ENCODE measurements around the gene ZFC3H1.

ZFC3H1 gene

GRCh38 chr12:71605039-71605438 lies 58.6 kb downstream of the ZFC3H1 start:
- Histone ChIP-seq H3K4me3 (ENCODE audit: insufficient read depth, low read depth, low read length, poor library complexity, severe bottlenecking) (no peak overlapping the region), H3K9me3 (ENCODE audit: control insufficient read depth, low read length) (no peaks in the 10 kb centered on the region), H3K27ac (ENCODE audit: insufficient read depth, low read length, poor library complexity, severe bottlenecking) (no peak overlapping the region), H3K4me1 (ENCODE audit: control insufficient read depth, insufficient read depth, low read length, poor library complexity, severe bottlenecking) (no peaks in the 10 kb centered on the region), H3K27me3 (replicated peaks; ENCODE audit: control insufficient read depth, insufficient read depth, low read length, poor library complexity, severe bottlenecking) (no peaks in the 10 kb centered on the region), H3K36me3 (ENCODE audit: control insufficient read depth, insufficient read depth, low read length) (peaks cover 29% of the 10 kb centered on the region)
- no peak for DNase-seq

- Histone ChIP-seq H3K27ac (ENCODE audit: insufficient read depth, low read length, poor library complexity, severe bottlenecking) (no peak overlapping the region), H3K36me3 (ENCODE audit: control insufficient read depth, insufficient read depth, low read length) (peaks cover 15% of the 10 kb centered on the region), H3K27me3 (replicated peaks; ENCODE audit: control insufficient read depth, insufficient read depth, low read length, poor library complexity, severe bottlenecking) (no peaks in the 10 kb centered on the region), H3K4me3 (ENCODE audit: insufficient read depth, low read depth, low read length, poor library complexity, severe bottlenecking) (no peak overlapping the region), H3K9me3 (ENCODE audit: control insufficient read depth, low read length) (no peaks in the 10 kb centered on the region), H3K4me1 (ENCODE audit: control insufficient read depth, insufficient read depth, low read length, poor library complexity, severe bottlenecking) (no peaks in the 10 kb centered on the region)
- DNase-seq: no peak
Measured at GRCh38 chr12:71602761-71603577, 60.7 kb downstream of the ZFC3H1 start.

GRCh38 chr12:71601546-71601945 lies 62.1 kb downstream of the ZFC3H1 start:
- Histone ChIP-seq H3K4me1 (ENCODE audit: control insufficient read depth, insufficient read depth, low read length, poor library complexity, severe bottlenecking) (no peaks in the 10 kb centered on the region), H3K9me3 (ENCODE audit: control insufficient read depth, low read length) (no peaks in the 10 kb centered on the region), H3K27ac (ENCODE audit: insufficient read depth, low read length, poor library complexity, severe bottlenecking) (no peak overlapping the region), H3K36me3 (ENCODE audit: control insufficient read depth, insufficient read depth, low read length) (peaks cover 4% of the 10 kb centered on the region), H3K4me3 (ENCODE audit: insufficient read depth, low read depth, low read length, poor library complexity, severe bottlenecking) (no peak overlapping the region), H3K27me3 (replicated peaks; ENCODE audit: control insufficient read depth, insufficient read depth, low read length, poor library complexity, severe bottlenecking) (no peaks in the 10 kb centered on the region)
- no peak for DNase-seq

GRCh38 chr12:71599210-71599609 lies 64.4 kb downstream of the ZFC3H1 start:
- Histone ChIP-seq H3K4me3 (ENCODE audit: insufficient read depth, low read depth, low read length, poor library complexity, severe bottlenecking) (no peak overlapping the region), H3K4me1 (ENCODE audit: control insufficient read depth, insufficient read depth, low read length, poor library complexity, severe bottlenecking) (no peaks in the 10 kb centered on the region), H3K9me3 (ENCODE audit: control insufficient read depth, low read length) (no peaks in the 10 kb centered on the region), H3K27ac (ENCODE audit: insufficient read depth, low read length, poor library complexity, severe bottlenecking) (no peak overlapping the region), H3K27me3 (replicated peaks; ENCODE audit: control insufficient read depth, insufficient read depth, low read length, poor library complexity, severe bottlenecking) (no peaks in the 10 kb centered on the region), H3K36me3 (ENCODE audit: control insufficient read depth, insufficient read depth, low read length) (no peaks in the 10 kb centered on the region)
- no peak for DNase-seq

GRCh38 chr12:71594214-71594948 lies 69.3 kb downstream of the ZFC3H1 start:
- Histone ChIP-seq H3K27me3 (replicated peaks; ENCODE audit: control insufficient read depth, insufficient read depth, low read length, poor library complexity, severe bottlenecking) (no peaks in the 10 kb centered on the region), H3K9me3 (ENCODE audit: control insufficient read depth, low read length) (no peaks in the 10 kb centered on the region), H3K4me3 (ENCODE audit: insufficient read depth, low read depth, low read length, poor library complexity, severe bottlenecking) (no peak overlapping the region), H3K4me1 (ENCODE audit: control insufficient read depth, insufficient read depth, low read length, poor library complexity, severe bottlenecking) (no peaks in the 10 kb centered on the region), H3K36me3 (ENCODE audit: control insufficient read depth, insufficient read depth, low read length) (no peaks in the 10 kb centered on the region), H3K27ac (ENCODE audit: insufficient read depth, low read length, poor library complexity, severe bottlenecking) (no peak overlapping the region)
- no peak for DNase-seq

- Histone ChIP-seq H3K27ac (ENCODE audit: insufficient read depth, low read length, poor library complexity, severe bottlenecking) (no peak overlapping the region), H3K27me3 (replicated peaks; ENCODE audit: control insufficient read depth, insufficient read depth, low read length, poor library complexity, severe bottlenecking) (no peaks in the 10 kb centered on the region), H3K9me3 (ENCODE audit: control insufficient read depth, low read length) (no peaks in the 10 kb centered on the region), H3K4me3 (ENCODE audit: insufficient read depth, low read depth, low read length, poor library complexity, severe bottlenecking) (no peak overlapping the region), H3K36me3 (ENCODE audit: control insufficient read depth, insufficient read depth, low read length) (no peaks in the 10 kb centered on the region), H3K4me1 (ENCODE audit: control insufficient read depth, insufficient read depth, low read length, poor library complexity, severe bottlenecking) (no peaks in the 10 kb centered on the region)
- no peak for DNase-seq
Measured at GRCh38 chr12:71592841-71593240, 70.8 kb downstream of the ZFC3H1 start.

- H3K4me1 ChIP-seq (ENCODE audit: control insufficient read depth, insufficient read depth, low read length, poor library complexity, severe bottlenecking): no peaks in the 10 kb centered on the region
- H3K4me3 ChIP-seq (ENCODE audit: insufficient read depth, low read depth, low read length, poor library complexity, severe bottlenecking): no peak overlapping the region
- DNase-seq: no peak
- H3K36me3 ChIP-seq (ENCODE audit: control insufficient read depth, insufficient read depth, low read length): no peaks in the 10 kb centered on the region
- H3K27me3 ChIP-seq (replicated peaks; ENCODE audit: control insufficient read depth, insufficient read depth, low read length, poor library complexity, severe bottlenecking): no peaks in the 10 kb centered on the region
- no peaks in the 10 kb centered on the region for H3K9me3 ChIP-seq (ENCODE audit: control insufficient read depth, low read length)
- no peak overlapping the region for H3K27ac ChIP-seq (ENCODE audit: insufficient read depth, low read length, poor library complexity, severe bottlenecking)
Measured at GRCh38 chr12:71591601-71592000, 72.0 kb downstream of the ZFC3H1 start.

- Histone ChIP-seq H3K27ac (ENCODE audit: insufficient read depth, low read length, poor library complexity, severe bottlenecking) (no peak overlapping the region), H3K9me3 (ENCODE audit: control insufficient read depth, low read length) (no peaks in the 10 kb centered on the region), H3K36me3 (ENCODE audit: control insufficient read depth, insufficient read depth, low read length) (no peaks in the 10 kb centered on the region), H3K4me1 (ENCODE audit: control insufficient read depth, insufficient read depth, low read length, poor library complexity, severe bottlenecking) (no peaks in the 10 kb centered on the region), H3K4me3 (ENCODE audit: insufficient read depth, low read depth, low read length, poor library complexity, severe bottlenecking) (no peak overlapping the region), H3K27me3 (replicated peaks; ENCODE audit: control insufficient read depth, insufficient read depth, low read length, poor library complexity, severe bottlenecking) (no peaks in the 10 kb centered on the region)
- no peak for DNase-seq
Measured at GRCh38 chr12:71589478-71589881, 74.2 kb downstream of the ZFC3H1 start.

GRCh38 chr12:71587012-71587411 lies 76.6 kb downstream of the ZFC3H1 start:
- H3K4me1 ChIP-seq (ENCODE audit: control insufficient read depth, insufficient read depth, low read length, poor library complexity, severe bottlenecking): no peaks in the 10 kb centered on the region
- no peaks in the 10 kb centered on the region for H3K36me3 ChIP-seq (ENCODE audit: control insufficient read depth, insufficient read depth, low read length)
- H3K4me3 ChIP-seq (ENCODE audit: insufficient read depth, low read depth, low read length, poor library complexity, severe bottlenecking): no peak overlapping the region
- no peak overlapping the region for H3K27ac ChIP-seq (ENCODE audit: insufficient read depth, low read length, poor library complexity, severe bottlenecking)
- DNase-seq: no peak
- no peaks in the 10 kb centered on the region for H3K9me3 ChIP-seq (ENCODE audit: control insufficient read depth, low read length)
- H3K27me3 ChIP-seq (replicated peaks; ENCODE audit: control insufficient read depth, insufficient read depth, low read length, poor library complexity, severe bottlenecking): no peaks in the 10 kb centered on the region

GRCh38 chr12:71585218-71585617 lies 78.4 kb downstream of the ZFC3H1 start:
- DNase-seq: no peak
- Histone ChIP-seq H3K36me3 (ENCODE audit: control insufficient read depth, insufficient read depth, low read length) (no peaks in the 10 kb centered on the region), H3K4me3 (ENCODE audit: insufficient read depth, low read depth, low read length, poor library complexity, severe bottlenecking) (no peak overlapping the region), H3K4me1 (ENCODE audit: control insufficient read depth, insufficient read depth, low read length, poor library complexity, severe bottlenecking) (no peaks in the 10 kb centered on the region), H3K9me3 (ENCODE audit: control insufficient read depth, low read length) (no peaks in the 10 kb centered on the region), H3K27me3 (replicated peaks; ENCODE audit: control insufficient read depth, insufficient read depth, low read length, poor library complexity, severe bottlenecking) (no peaks in the 10 kb centered on the region), H3K27ac (ENCODE audit: insufficient read depth, low read length, poor library complexity, severe bottlenecking) (no peak overlapping the region)
